ENCODE measurements around the gene CCL15. TPM values are rescaled to one million over a fixed set of nuclear protein-coding genes. Genes with fewer than 3 reads are reported as not detected.

CCL15 gene
- total and polyA plus RNA-seq, 2 of the 13 experiments (the other 11 are each of a cell fraction or from before 2014, with no cell fraction given), result 29.2 to 45.9 TPM

- no peak for TF ChIP-seq ZNF10 (CRISPR knock-in tag; IDR thresholded peaks at IDR 0.05; ENCODE audit: borderline replicate concordance, low read depth)
- peak; percentile 26 for TF ChIP-seq KAT7 (CRISPR knock-in tag; IDR thresholded peaks at IDR 0.05; ENCODE audit: borderline replicate concordance)
- TF ChIP-seq ZSCAN30 (CRISPR knock-in tag; IDR thresholded peaks at IDR 0.05), result no peak
- no peak for TF ChIP-seq HNF1B (CRISPR knock-in tag; IDR thresholded peaks at IDR 0.05)
- TF ChIP-seq CBFB (CRISPR knock-in tag; IDR thresholded peaks at IDR 0.05), result no peak
- no peak for TF ChIP-seq PLRG1 (conservative IDR thresholded peaks at IDR 0.05)
- no peak for TF ChIP-seq CC2D1A (CRISPR knock-in tag; IDR thresholded peaks at IDR 0.05)
- TF ChIP-seq BCL6 (CRISPR knock-in tag; IDR thresholded peaks at IDR 0.05), result peak; percentile 69
- no peak for TF ChIP-seq ZNF484 (CRISPR knock-in tag; IDR thresholded peaks at IDR 0.05; ENCODE audit: borderline replicate concordance, low read depth)
- TF ChIP-seq ZBTB21 (CRISPR knock-in tag; IDR thresholded peaks at IDR 0.05), result no peak
- no peak for TF ChIP-seq KLF11 (CRISPR knock-in tag; IDR thresholded peaks at IDR 0.05)
- no peak for TF ChIP-seq FOXJ3 (CRISPR knock-in tag; IDR thresholded peaks at IDR 0.05; ENCODE audit: borderline replicate concordance)
- no peak for TF ChIP-seq NR2C2 (CRISPR knock-in tag; IDR thresholded peaks at IDR 0.05; ENCODE audit: borderline replicate concordance)
- TF ChIP-seq ZBTB43 (CRISPR knock-in tag; conservative IDR thresholded peaks at IDR 0.05), result no peak
- no peak for TF ChIP-seq FOSL1 (CRISPR knock-in tag; IDR thresholded peaks at IDR 0.05; ENCODE audit: borderline replicate concordance)
- no peak for TF ChIP-seq ZBTB42 (CRISPR knock-in tag; IDR thresholded peaks at IDR 0.05)
- no peak for TF ChIP-seq PHF5A (CRISPR knock-in tag; IDR thresholded peaks at IDR 0.05; ENCODE audit: low read depth, unreplicated experiment)
- no peak for TF ChIP-seq ZNF773 (CRISPR knock-in tag; IDR thresholded peaks at IDR 0.05; ENCODE audit: borderline replicate concordance)
- TF ChIP-seq ZNF253 (CRISPR knock-in tag; IDR thresholded peaks at IDR 0.05; ENCODE audit: borderline replicate concordance), result no peak
- no peak for TF ChIP-seq ZNF337 (CRISPR knock-in tag; IDR thresholded peaks at IDR 0.05; ENCODE audit: borderline replicate concordance, low read depth)
- TF ChIP-seq NR2F6 (IDR thresholded peaks at IDR 0.05), result no peak; the same call in 1 of the 2 replicates
- TF ChIP-seq NR2F6 (CRISPR knock-in tag; IDR thresholded peaks at IDR 0.05), result peak; percentile 82; the same call in 1 of the 2 replicates
- TF ChIP-seq ZNF232 (CRISPR knock-in tag; IDR thresholded peaks at IDR 0.05; ENCODE audit: borderline replicate concordance), result peak; percentile 56; the same call in 1 of the 2 replicates
- 0 out of 2 replicates have a peak, but pooled peaks have one; percentile 33 for TF ChIP-seq FOXO4 (CRISPR knock-in tag; conservative IDR thresholded peaks at IDR 0.05)
- TF ChIP-seq YY1 (IDR thresholded peaks at IDR 0.05; ENCODE audit: insufficient read depth, insufficient replicate concordance, low read depth, low read length), result no peak
- TF ChIP-seq POGZ (CRISPR knock-in tag; IDR thresholded peaks at IDR 0.05), result no peak
- no peak for TF ChIP-seq ZNF143 (CRISPR knock-in tag; IDR thresholded peaks at IDR 0.05)
- TF ChIP-seq BHLHE40 (IDR thresholded peaks at IDR 0.05; ENCODE audit: low read length), result peak; percentile 91
- no peak for TF ChIP-seq ZNF777 (CRISPR knock-in tag; IDR thresholded peaks at IDR 0.05)
- TF ChIP-seq LBX2 (CRISPR knock-in tag; IDR thresholded peaks at IDR 0.05; ENCODE audit: borderline replicate concordance), result no peak
Observed at GRCh38 chr17:35972945-35973332, 28.4 kb downstream of the CCL15 start (continued).
